Measurements from ENCODE around the gene LCNL1. TPM values are rescaled to one million over a fixed set of nuclear protein-coding genes. Genes with fewer than 3 reads are reported as not detected.

The LCNL1 gene
- total RNA-seq, result under 1 TPM in 2 of 4 donors, not detected in 2; 0.28 to 0.83 TPM

DNA sequence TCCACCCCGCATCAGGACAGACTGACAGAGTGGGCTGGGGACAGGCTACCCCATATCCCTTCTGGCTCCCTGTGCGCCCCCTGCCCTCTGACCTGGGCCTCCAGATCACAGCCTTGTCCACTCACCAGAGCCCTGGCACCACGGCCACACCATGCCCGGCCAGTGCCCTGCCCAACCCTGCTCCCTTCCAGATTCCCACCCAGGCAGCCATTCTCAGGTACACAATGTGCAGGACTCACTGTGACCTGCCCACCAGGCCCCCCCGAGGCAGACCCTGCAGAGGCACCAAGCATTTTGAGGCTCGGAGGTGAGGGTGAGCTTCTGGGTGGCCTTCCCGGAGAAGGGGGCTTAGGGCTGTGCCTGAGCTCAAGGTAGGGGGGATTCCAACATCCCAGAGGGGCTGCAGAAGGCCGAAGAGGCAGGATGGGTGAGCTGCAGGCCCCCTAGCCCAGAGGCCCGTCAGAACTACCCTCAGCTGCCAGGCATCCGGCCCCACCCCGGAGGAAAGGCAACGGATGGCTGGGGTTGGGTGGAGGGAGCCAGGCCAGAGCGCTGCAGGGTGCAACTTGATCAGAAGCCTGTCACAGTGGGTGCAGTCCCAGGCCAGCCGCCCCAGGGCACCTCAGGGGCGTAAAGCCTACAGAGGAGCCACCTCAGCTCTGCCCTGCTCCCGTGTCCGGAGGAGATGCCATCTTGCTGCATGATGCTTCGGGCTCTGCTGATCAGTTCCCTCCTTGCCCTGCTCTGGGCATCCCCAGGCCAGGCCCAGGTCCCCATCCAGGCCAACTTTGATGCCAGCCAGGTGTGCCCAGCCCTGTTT, at the start of gene LCNL1:
Gene LCNL1 (plus strand): TSS at position 762 of the 820 bp plus-strand sequence. CDS start 594 bp downstream, outside the sequence.
- no peak within 1 kb of the TSS for H3K4me3 ChIP-seq
- no peak within 1 kb of the TSS for H3K27ac ChIP-seq
- H3K4me1 ChIP-seq, result peaks cover 0 to 19% (median 2%) of the 10 kb centered on the region in 4 donors
- DNase-seq, result no peak
- H3K27me3 ChIP-seq, result peaks cover 0 to 18% of the 10 kb centered on the region in 2 donors
- TF ChIP-seq, protein P1, sequence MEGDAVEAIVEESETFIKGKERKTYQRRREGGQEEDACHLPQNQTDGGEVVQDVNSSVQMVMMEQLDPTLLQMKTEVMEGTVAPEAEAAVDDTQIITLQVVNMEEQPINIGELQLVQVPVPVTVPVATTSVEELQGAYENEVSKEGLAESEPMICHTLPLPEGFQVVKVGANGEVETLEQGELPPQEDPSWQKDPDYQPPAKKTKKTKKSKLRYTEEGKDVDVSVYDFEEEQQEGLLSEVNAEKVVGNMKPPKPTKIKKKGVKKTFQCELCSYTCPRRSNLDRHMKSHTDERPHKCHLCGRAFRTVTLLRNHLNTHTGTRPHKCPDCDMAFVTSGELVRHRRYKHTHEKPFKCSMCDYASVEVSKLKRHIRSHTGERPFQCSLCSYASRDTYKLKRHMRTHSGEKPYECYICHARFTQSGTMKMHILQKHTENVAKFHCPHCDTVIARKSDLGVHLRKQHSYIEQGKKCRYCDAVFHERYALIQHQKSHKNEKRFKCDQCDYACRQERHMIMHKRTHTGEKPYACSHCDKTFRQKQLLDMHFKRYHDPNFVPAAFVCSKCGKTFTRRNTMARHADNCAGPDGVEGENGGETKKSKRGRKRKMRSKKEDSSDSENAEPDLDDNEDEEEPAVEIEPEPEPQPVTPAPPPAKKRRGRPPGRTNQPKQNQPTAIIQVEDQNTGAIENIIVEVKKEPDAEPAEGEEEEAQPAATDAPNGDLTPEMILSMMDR (IDR thresholded peaks at IDR 0.05), result no peak
- no peak for TF ChIP-seq POLR2A (IDR thresholded peaks at IDR 0.05)
- H3K36me3 ChIP-seq, result no peaks in the 10 kb centered on the region
- H3K9me3 ChIP-seq, result no peaks in the 10 kb centered on the region

- Histone ChIP-seq H3K27ac (no peak overlapping the region), H3K27me3 (no peaks in the 10 kb centered on the region), H3K36me3 (no peaks in the 10 kb centered on the region), H3K9me3 (no peaks in the 10 kb centered on the region), H3K4me1 (no peaks in the 10 kb centered on the region), H3K4me3 (no peak overlapping the region)
- DNase-seq, result no peak
- TF ChIP-seq POLR2A (IDR thresholded peaks at IDR 0.05), result no peak
- TF ChIP-seq, protein P1 (IDR thresholded peaks at IDR 0.05), result no peak
Measured at GRCh38 chr9:136934277-136934676, 48.5 kb upstream of the LCNL1 start.

GRCh38 chr9:136935651-136936050, 47.1 kb upstream of the LCNL1 start:
- no peak for DNase-seq
- no peaks in the 10 kb centered on the region for H3K27me3 ChIP-seq
- no peaks in the 10 kb centered on the region for H3K4me1 ChIP-seq
- H3K36me3 ChIP-seq, result peaks cover 0 to 12% (median 0%) of the 10 kb centered on the region in 3 donors
- no peak overlapping the region for H3K4me3 ChIP-seq
- TF ChIP-seq, protein P1 (IDR thresholded peaks at IDR 0.05), result no peak
- no peak for TF ChIP-seq POLR2A (IDR thresholded peaks at IDR 0.05)
- H3K27ac ChIP-seq, result no peak overlapping the region
- H3K9me3 ChIP-seq, result no peaks in the 10 kb centered on the region

GRCh38 chr9:136936645-136937170, 46.1 kb upstream of the LCNL1 start:
- Histone ChIP-seq H3K27ac (no peak overlapping the region), H3K4me3 (no peak overlapping the region), H3K4me1 (no peaks in the 10 kb centered on the region), H3K9me3 (no peaks in the 10 kb centered on the region), H3K27me3 (no peaks in the 10 kb centered on the region), H3K36me3 (peaks cover 0 to 23% (median 0%) of the 10 kb centered on the region in 3 donors)
- TF ChIP-seq, protein P1 (IDR thresholded peaks at IDR 0.05), result no peak
- no peak for TF ChIP-seq POLR2A (IDR thresholded peaks at IDR 0.05)
- DNase-seq, result no peak

DNA sequence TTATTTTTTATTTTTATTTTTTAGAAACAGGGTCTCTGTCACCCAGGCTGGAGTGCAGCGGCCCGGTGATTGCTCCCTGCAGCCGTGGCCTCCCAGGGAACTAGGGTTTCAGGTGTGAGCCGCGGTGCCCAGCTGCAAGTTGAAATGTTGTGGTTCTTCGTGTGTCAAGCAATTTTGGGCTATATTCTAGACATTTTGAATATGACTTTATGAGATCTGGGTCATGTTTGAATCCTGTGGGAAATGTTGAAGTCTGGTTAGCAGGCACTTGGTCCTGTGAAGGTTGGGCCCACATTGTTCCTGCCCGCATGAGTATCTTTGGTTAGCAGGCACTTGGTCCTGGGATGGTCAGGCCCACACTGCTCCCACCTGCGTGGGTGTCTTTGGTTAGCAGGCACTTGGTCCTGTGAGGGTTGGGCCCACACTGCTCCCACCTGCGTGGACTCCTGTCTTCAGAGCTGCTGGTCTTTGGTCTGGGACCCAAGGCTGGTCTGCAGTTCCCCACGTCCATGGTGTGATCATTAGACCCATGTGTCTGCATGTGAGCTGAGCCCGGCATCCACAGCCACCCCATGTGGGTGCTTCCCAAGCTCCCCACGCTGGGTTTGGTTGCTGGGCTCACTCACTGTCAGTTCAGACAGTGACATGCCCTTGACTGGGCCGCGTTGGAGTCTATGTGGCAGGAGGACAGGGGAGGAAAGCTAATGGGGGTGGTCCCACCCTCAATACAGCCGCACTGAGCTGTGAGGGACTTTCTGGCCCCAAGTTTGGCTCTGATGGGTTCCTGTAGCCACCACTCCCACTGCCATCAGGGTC, 45.4 kb upstream of the LCNL1 start:
- TF ChIP-seq, protein P1 (IDR thresholded peaks at IDR 0.05), result no peak
- H3K9me3 ChIP-seq, result no peaks in the 10 kb centered on the region
- DNase-seq, result peak in 1 of 3 donors; percentile 25
- H3K4me3 ChIP-seq, result no peak overlapping the region
- H3K4me1 ChIP-seq, result peaks cover 0 to 2% (median 0%) of the 10 kb centered on the region in 4 donors
- H3K27ac ChIP-seq, result peak overlapping the region in 1 of 4 donors; percentile 14
- H3K36me3 ChIP-seq, result peaks cover 0 to 30% (median 0%) of the 10 kb centered on the region in 3 donors
- no peaks in the 10 kb centered on the region for H3K27me3 ChIP-seq

Measured in Peyer's patch (tissue), 4 donors.